Astrocyte (in vitro differentiated cells and primary cell): Measurements from ENCODE around the gene SOX13. TPM values are rescaled to one million over a fixed set of nuclear protein-coding genes. Genes with fewer than 3 reads are reported as not detected.
"Not testable (repeated sequence)": the region's sequence is repeated elsewhere in the genome, so short reads cannot be mapped to it uniquely, and the experiment has no call there.

Experiments used
- DNase-seq: peaks from one replicate; pipeline ENCODE4 v3.0.0-alpha.2; 2010; ENCODE audit warnings: low read depth
- FAIRE-seq: peaks from 2 replicates; lab custom pipeline; 2011; peaks lifted over from hg19 to GRCh38; lab: Jason Lieb, UNC
- H2AFZ ChIP-seq: 2 replicates; pipeline ENCODE4 v1.6.0; 2012; ENCODE audit warnings: low read depth, low read length, inconsistent platforms
- H3K27ac ChIP-seq: 2 replicates; pipeline ENCODE4 v1.5.1; 2011; ENCODE audit warnings: low read depth, low read length, inconsistent platforms
- H3K27me3 ChIP-seq: 2 replicates; pipeline ENCODE4 v1.6.0; 2011; ENCODE audit warnings: low read length, inconsistent platforms; ENCODE audit not compliant: insufficient read depth
- H3K36me3 ChIP-seq: 2 replicates; pipeline ENCODE4 v1.5.1; 2011; ENCODE audit warnings: low read length, inconsistent platforms; ENCODE audit not compliant: insufficient read depth
- H3K4me1 ChIP-seq: 2 replicates; pipeline ENCODE4 v1.5.1; 2011; ENCODE audit warnings: low read length, inconsistent platforms; ENCODE audit not compliant: insufficient read depth
- H3K4me2 ChIP-seq: 2 replicates; pipeline ENCODE4 v1.6.0; 2012; ENCODE audit warnings: low read length, inconsistent platforms
- H3K4me3 ChIP-seq: 2 replicates; pipeline ENCODE4 v1.5.1; 2011; ENCODE audit warnings: low read depth, mild to moderate bottlenecking, low read length, inconsistent platforms; ENCODE audit not compliant: insufficient read depth
- H3K79me2 ChIP-seq: 2 replicates; pipeline ENCODE4 v1.6.0; 2012; ENCODE audit warnings: mild to moderate bottlenecking, low read length, inconsistent platforms; ENCODE audit not compliant: insufficient read depth
- H3K9ac ChIP-seq: 2 replicates; pipeline ENCODE4 v1.6.0; 2012; ENCODE audit warnings: mild to moderate bottlenecking, low read length, inconsistent platforms
- H3K9me3 ChIP-seq: 2 replicates; pipeline ENCODE4 v1.5.1; 2012; ENCODE audit warnings: low read depth, mild to moderate bottlenecking, low read length, inconsistent platforms; ENCODE audit not compliant: insufficient read depth
- H4K20me1 ChIP-seq: 2 replicates; pipeline ENCODE4 v1.6.0; 2012; ENCODE audit warnings: low read length, inconsistent platforms; ENCODE audit not compliant: insufficient read depth
- H3K27ac Mint-ChIP-seq: one replicate; pipeline ENCODE4 v1.8.0; 2021; ENCODE audit warnings: mild to moderate bottlenecking, mixed read lengths; ENCODE audit not compliant: unreplicated experiment
- H3K27me3 Mint-ChIP-seq: one replicate; pipeline ENCODE4 v1.8.0; 2021; ENCODE audit warnings: low read depth, mixed read lengths; ENCODE audit not compliant: unreplicated experiment
- H3K36me3 Mint-ChIP-seq: one replicate; pipeline ENCODE4 v1.8.0; 2021; ENCODE audit warnings: low read depth, mixed read lengths; ENCODE audit not compliant: unreplicated experiment
- H3K4me1 Mint-ChIP-seq: one replicate; pipeline ENCODE4 v1.8.0; 2021; ENCODE audit warnings: low read depth, mixed read lengths; ENCODE audit not compliant: unreplicated experiment
- H3K4me3 Mint-ChIP-seq: one replicate; pipeline ENCODE4 v1.8.0; 2021; ENCODE audit warnings: mild to moderate bottlenecking, moderate library complexity, mixed read lengths; ENCODE audit not compliant: unreplicated experiment
- H3K9me3 Mint-ChIP-seq: one replicate; pipeline ENCODE4 v1.8.0; 2021; ENCODE audit warnings: mild to moderate bottlenecking, mixed read lengths; ENCODE audit not compliant: unreplicated experiment
- CTCF ChIP-seq: IDR thresholded peaks from 2 replicates; pipeline ENCODE4 v1.5.1; 2011; ENCODE audit warnings: low read depth, mild to moderate bottlenecking, inconsistent platforms, low read length, moderate library complexity; ENCODE audit not compliant: insufficient read depth
- EZH2 ChIP-seq: IDR thresholded peaks from 2 replicates; pipeline ENCODE4 v1.6.1; 2012; ENCODE audit warnings: mild to moderate bottlenecking, low read length, inconsistent platforms; ENCODE audit not compliant: insufficient read depth
- total RNA-seq: library from RNA; stranded (reverse); gene quantifications from 2 replicates; pipeline ENCODE4 v1.2.1, GENCODE V29; 2021

The SOX13 gene
- total RNA-seq, 1 donor from 2014 or later = 12.4 TPM

GRCh38 chr1:204099754-204100153 lies 26.8 kb downstream of the SOX13 start:
- not testable (repeated sequence) for H3K4me3 ChIP-seq, H3K27me3 ChIP-seq, H4K20me1 ChIP-seq, H3K4me2 ChIP-seq, H3K27me3 Mint-ChIP-seq, H3K9me3 ChIP-seq, H3K36me3 Mint-ChIP-seq, H3K27ac Mint-ChIP-seq, H3K79me2 ChIP-seq, H3K4me3 Mint-ChIP-seq, FAIRE-seq, H3K36me3 ChIP-seq, H3K9ac ChIP-seq, DNase-seq, H2AFZ ChIP-seq, H3K9me3 Mint-ChIP-seq, H3K27ac ChIP-seq
- H3K4me1 Mint-ChIP-seq = peaks cover 18% of the 10 kb centered on the region
- H3K4me1 ChIP-seq = peaks cover 25% of the 10 kb centered on the region

- peaks cover 2% of the 10 kb centered on the region for H3K79me2 ChIP-seq
Measured at GRCh38 chr1:204102029-204102611, 29.2 kb downstream of the SOX13 start.

GRCh38 chr1:204102739-204103430 lies 30.0 kb downstream of the SOX13 start:
- H3K27ac ChIP-seq = no peak overlapping the region
- no peaks in the 10 kb centered on the region for H3K36me3 ChIP-seq
- Mint-ChIP-seq H3K4me3 (no peak overlapping the region), H3K4me1 (peaks cover 22% of the 10 kb centered on the region), H3K27ac (peak overlapping the region; percentile 4), H3K9me3 (no peaks in the 10 kb centered on the region), H3K36me3 (no peaks in the 10 kb centered on the region), H3K27me3 (no peaks in the 10 kb centered on the region)
- FAIRE-seq (no peak), DNase-seq (peak; percentile 20)
- TF ChIP-seq EZH2 (no peak), CTCF (no peak)
- peaks cover 28% of the 10 kb centered on the region for H3K4me1 ChIP-seq
- H3K27me3 ChIP-seq = no peaks in the 10 kb centered on the region
- no peaks in the 10 kb centered on the region for H4K20me1 ChIP-seq
- no peak overlapping the region for H3K9ac ChIP-seq
- no peak overlapping the region for H3K4me2 ChIP-seq
- no peak overlapping the region for H2AFZ ChIP-seq
- H3K9me3 ChIP-seq = no peaks in the 10 kb centered on the region
- H3K4me3 ChIP-seq = no peak overlapping the region
- peaks cover 2% of the 10 kb centered on the region for H3K79me2 ChIP-seq

More at GRCh38 chr1:204102029-204102611, 29.2 kb downstream of the SOX13 start:
- TF ChIP-seq EZH2 (no peak), CTCF (no peak)
- Histone ChIP-seq H4K20me1 (no peaks in the 10 kb centered on the region), H3K27me3 (no peaks in the 10 kb centered on the region), H3K4me1 (peaks cover 28% of the 10 kb centered on the region), H3K4me2 (no peak overlapping the region), H2AFZ (no peak overlapping the region), H3K36me3 (no peaks in the 10 kb centered on the region), H3K9ac (no peak overlapping the region), H3K27ac (no peak overlapping the region), H3K9me3 (no peaks in the 10 kb centered on the region), H3K4me3 (no peak overlapping the region)
- no peak for DNase-seq
- Mint-ChIP-seq H3K27me3 (no peaks in the 10 kb centered on the region), H3K27ac (no peak overlapping the region), H3K9me3 (no peaks in the 10 kb centered on the region), H3K36me3 (no peaks in the 10 kb centered on the region), H3K4me1 (peaks cover 22% of the 10 kb centered on the region), H3K4me3 (no peak overlapping the region)
- no peak for FAIRE-seq
